A673 (cell line): ENCODE measurements around the gene ENOX1.

Experiments used
- CTCF ChIP-seq: fragments of 300-800, 200-600 bp; sonication (generic); conservative IDR thresholded peaks from 2 replicates; pipeline ENCODE4 v1.5.1; 2017; ENCODE audit warnings: low read depth, mild to moderate bottlenecking, antibody characterized with exemption, low read length, moderate library complexity, mixed read lengths
- EZH2 ChIP-seq: fragments of 200-600 bp; sonication (generic); IDR thresholded peaks from 2 replicates; pipeline ENCODE4 v1.6.1; 2017; ENCODE audit warnings: borderline replicate concordance, low read depth, mild to moderate bottlenecking, mixed read lengths, antibody characterized with exemption, low read length; ENCODE audit not compliant: poor library complexity, severe bottlenecking

DNA sequence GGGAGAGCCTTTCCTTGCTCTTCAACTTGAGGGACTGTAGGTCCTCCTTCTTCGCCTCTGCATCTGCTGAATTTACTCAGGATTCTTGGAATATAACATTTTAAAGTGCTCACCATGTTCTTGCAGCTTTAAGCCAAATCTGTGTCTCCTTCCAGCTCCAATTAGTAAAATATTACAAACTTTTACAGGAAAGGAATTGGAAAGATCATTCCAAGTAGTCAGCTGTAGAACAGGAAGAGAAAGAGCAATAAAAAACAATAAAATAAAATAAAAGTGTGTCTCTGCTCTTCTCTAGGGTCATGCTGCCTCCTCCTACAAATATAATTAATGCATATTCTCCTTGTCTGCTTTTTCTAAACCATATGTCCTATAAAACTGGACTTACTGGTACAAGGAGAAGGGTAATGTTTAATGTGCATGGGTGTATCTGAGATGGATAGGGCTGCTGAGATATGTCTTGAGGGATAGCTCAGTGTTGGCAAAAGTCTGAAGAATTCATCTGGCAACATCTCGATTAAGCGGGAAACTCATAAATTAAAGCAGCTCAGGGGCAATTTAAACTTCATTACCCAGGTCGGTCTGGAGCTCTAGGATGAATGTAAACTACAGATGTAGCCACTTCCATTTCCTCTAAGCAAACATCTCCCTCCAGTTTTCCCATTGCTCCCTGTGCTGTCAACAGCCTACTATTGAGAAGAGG, 25.0 kb downstream of the ENOX1 start:
- TF ChIP-seq EZH2, result no peak
- no peak for TF ChIP-seq CTCF
